Measurements from ENCODE around the gene IGSF21. TPM values are rescaled to one million over a fixed set of nuclear protein-coding genes. Genes with fewer than 3 reads are reported as not detected.
"Not testable (repeated sequence)": the region's sequence is repeated elsewhere in the genome, so short reads cannot be mapped to it uniquely, and the experiment has no call there.

Gene IGSF21
- total RNA-seq, 4 donors from 2014 or later: not detected

GRCh38 chr1:18414321-18414720, 306.7 kb downstream of the IGSF21 start:
- TF ChIP-seq POLR2A (IDR thresholded peaks at IDR 0.05): no peak
- no peak for TF ChIP-seq CTCF (IDR thresholded peaks at IDR 0.05)
- H3K27ac ChIP-seq: no peak overlapping the region
- H3K36me3 ChIP-seq: no peaks in the 10 kb centered on the region
- H3K4me3 ChIP-seq: no peak overlapping the region
- H3K27me3 ChIP-seq: no peaks in the 10 kb centered on the region
- no peaks in the 10 kb centered on the region for H3K4me1 ChIP-seq
- H3K9me3 ChIP-seq: no peaks in the 10 kb centered on the region
- no peak for DNase-seq

GRCh38 chr1:18414872-18415447, 307.4 kb downstream of the IGSF21 start:
- TF ChIP-seq CTCF (IDR thresholded peaks at IDR 0.05): no peak
- no peak for TF ChIP-seq POLR2A (IDR thresholded peaks at IDR 0.05)
- Histone ChIP-seq H3K9me3 (no peaks in the 10 kb centered on the region), H3K27me3 (no peaks in the 10 kb centered on the region), H3K4me3 (no peak overlapping the region), H3K4me1 (no peaks in the 10 kb centered on the region), H3K27ac (no peak overlapping the region), H3K36me3 (no peaks in the 10 kb centered on the region)
- DNase-seq: no peak

- Histone ChIP-seq H3K27me3 (no peaks in the 10 kb centered on the region), H3K9me3 (no peaks in the 10 kb centered on the region), H3K4me3 (no peak overlapping the region), H3K36me3 (no peaks in the 10 kb centered on the region), H3K4me1 (no peaks in the 10 kb centered on the region), H3K27ac (no peak overlapping the region)
- no peak for TF ChIP-seq POLR2A (IDR thresholded peaks at IDR 0.05)
- TF ChIP-seq CTCF (IDR thresholded peaks at IDR 0.05): no peak
- no peak for DNase-seq
Observed at GRCh38 chr1:18415448-18416027, 307.9 kb downstream of the IGSF21 start.

GRCh38 chr1:18416126-18416525, 308.5 kb downstream of the IGSF21 start:
- H3K4me3 ChIP-seq, H3K36me3 ChIP-seq, H3K27me3 ChIP-seq, DNase-seq, H3K9me3 ChIP-seq, H3K27ac ChIP-seq, H3K4me1 ChIP-seq: not testable (repeated sequence)

GRCh38 chr1:18417316-18418269, 310.0 kb downstream of the IGSF21 start:
- no peaks in the 10 kb centered on the region for H3K9me3 ChIP-seq
- no peaks in the 10 kb centered on the region for H3K27me3 ChIP-seq
- H3K36me3 ChIP-seq: no peaks in the 10 kb centered on the region
- H3K27ac ChIP-seq: no peak overlapping the region
- H3K4me1 ChIP-seq: no peaks in the 10 kb centered on the region
- TF ChIP-seq POLR2A (IDR thresholded peaks at IDR 0.05): no peak
- no peak overlapping the region for H3K4me3 ChIP-seq
- no peak for DNase-seq

GRCh38 chr1:18419113-18419844, 311.7 kb downstream of the IGSF21 start:
- no peak overlapping the region for H3K4me3 ChIP-seq
- no peaks in the 10 kb centered on the region for H3K9me3 ChIP-seq
- H3K27ac ChIP-seq: no peak overlapping the region
- H3K4me1 ChIP-seq: no peaks in the 10 kb centered on the region
- H3K27me3 ChIP-seq: no peaks in the 10 kb centered on the region
- TF ChIP-seq POLR2A (IDR thresholded peaks at IDR 0.05) (no peak), CTCF (IDR thresholded peaks at IDR 0.05) (no peak)
- H3K36me3 ChIP-seq: no peaks in the 10 kb centered on the region
- no peak for DNase-seq
